ENCODE data around the gene MAPKBP1. TPM values are rescaled to one million over a fixed set of nuclear protein-coding genes. Genes with fewer than 3 reads are reported as not detected.

The MAPKBP1 gene
- total and polyA plus RNA-seq, 2 of the 4 experiments (the other 2 are of a cell fraction) = 12.5 to 15.3 TPM

- TF ChIP-seq MAZ (IDR thresholded peaks at IDR 0.05; ENCODE audit: borderline replicate concordance, low read depth, low read length) (no peak), MXI1 (IDR thresholded peaks at IDR 0.05; ENCODE audit: borderline replicate concordance, low read depth, low read length) (peak; percentile 40; the same call in 1 of the 2 replicates), MAFK (IDR thresholded peaks at IDR 0.05; ENCODE audit: low read depth, low read length) (no peak), RCOR1 (IDR thresholded peaks at IDR 0.05; ENCODE audit: insufficient replicate concordance, low read length) (peak; percentile 79), POLR2A (IDR thresholded peaks at IDR 0.05; ENCODE audit: low read depth, low read length) (peak; percentile 47), CHD1 (IDR thresholded peaks at IDR 0.05; ENCODE audit: low read depth, low read length) (no peak)
Measured at GRCh38 chr15:41774062-41774881, at the start of gene MAPKBP1 (continued).

- no peaks in the 10 kb centered on the region for H3K27me3 ChIP-seq (ENCODE audit: control insufficient read depth, insufficient read depth, low read length)
- peaks cover 3% of the 10 kb centered on the region; the same call in 1 of the 2 replicates for H3K4me1 ChIP-seq (ENCODE audit: control insufficient read depth, insufficient read depth, low read length)
- CTCF ChIA-PET = no interaction called here
- 0 out of 2 replicates have a peak overlapping the region, but pooled peaks have one; percentile 24 for H3K23ac ChIP-seq (ENCODE audit: low read depth, low read length)
- H3K79me1 ChIP-seq (ENCODE audit: low read depth in 1 of 2, low read length in 2 of 2) = peaks cover 7 to 35% of the 10 kb centered on the region in 2 experiments; a peak in 3 of 4 replicates
- H3K14ac ChIP-seq (replicated peaks; ENCODE audit: low read depth, low read length) = no peak overlapping the region
- H2AK5ac ChIP-seq (ENCODE audit: low read depth, low read length) = no peak overlapping the region
- BruUV-seq (replicated peaks) = no TSS peak
- no peak overlapping the region for H3K18ac ChIP-seq (ENCODE audit: low read depth, low read length)
- H2BK20ac ChIP-seq (ENCODE audit: low read depth, low read length) = no peak overlapping the region
- peaks cover 5% of the 10 kb centered on the region; the same call in 1 of the 2 replicates for H3K9me1 ChIP-seq (ENCODE audit: insufficient read depth, low read length)
- H3K4me3 ChIP-seq (ENCODE audit: insufficient read depth, low read depth, low read length) = no peak overlapping the region
- in situ Hi-C loops (cut with MboI; ENCODE audit: low sequenced_read_pairs) (no loop called here), dilution Hi-C loops (cut with HindIII; ENCODE audit: low sequenced_read_pairs, unreplicated experiment) (no loop called here), intact Hi-C loops (cut with micrococcal nuclease) (no loop called here)
- POLR2A ChIA-PET (ENCODE audit: unreplicated experiment) = no interaction called here
- H3K27ac ChIP-seq (ENCODE audit: insufficient read depth, low read length) = no peak overlapping the region
- H2AK9ac ChIP-seq (replicated peaks; ENCODE audit: low read depth, low read length, poor library complexity) = no peak overlapping the region
- H3K9ac ChIP-seq (ENCODE audit: low read depth, low read length) = no peak overlapping the region
- H3K4ac ChIP-seq (ENCODE audit: low read depth, low read length) = no peak overlapping the region
- H3K36me3 ChIP-seq (ENCODE audit: control insufficient read depth, insufficient read depth, low read length) = 0 out of 2 replicates have a peak, but pooled peaks cover 3% of the 10 kb centered on the region
- no CpG with 5 or more reads among the region's 3 CpGs for WGBS, 2 experiments (ENCODE audit: extremely low coverage in 2 of 2, insufficient read length in 1 of 2)
- ATAC-seq (ENCODE audit: low read depth) (peak; percentile 54), DNase-seq (peak; percentile 49)
- no peak overlapping the region for H4K8ac ChIP-seq (ENCODE audit: low read depth in 2 of 2, low read length in 2 of 2)
- no peak overlapping the region; the same call in 1 of the 2 replicates for H3K4me2 ChIP-seq (ENCODE audit: low read depth, low read length)
- no peak overlapping the region for H3K56ac ChIP-seq (ENCODE audit: extremely low read depth, insufficient read depth, low read length)
- H4K20me1 ChIP-seq (ENCODE audit: insufficient read depth, low read length) = no peaks in the 10 kb centered on the region; the same call in 1 of the 2 replicates
- no peak overlapping the region for H2BK5ac ChIP-seq (ENCODE audit: low read depth, low read length, poor library complexity, severe bottlenecking)
- H2BK15ac ChIP-seq (ENCODE audit: low read depth, low read length) = no peak overlapping the region
- no peaks in the 10 kb centered on the region for H3K9me3 ChIP-seq (ENCODE audit: control insufficient read depth, insufficient read depth, low read length)
- no peak overlapping the region for H2AFZ ChIP-seq (replicated peaks; ENCODE audit: low read length, poor library complexity)
- H4K91ac ChIP-seq (ENCODE audit: insufficient read depth, low read depth, low read length) = no peak overlapping the region
- H2BK120ac ChIP-seq (ENCODE audit: low read depth, low read length) = no peak overlapping the region
- H4K5ac ChIP-seq (ENCODE audit: low read depth, low read length) = no peak overlapping the region
- TF ChIP-seq MAZ (IDR thresholded peaks at IDR 0.05; ENCODE audit: borderline replicate concordance, low read depth, low read length) (no peak), RFX5 (IDR thresholded peaks at IDR 0.05; ENCODE audit: low read depth, low read length) (no peak), MXI1 (IDR thresholded peaks at IDR 0.05; ENCODE audit: borderline replicate concordance, low read depth, low read length) (no peak), CTCF (conservative IDR thresholded peaks at IDR 0.05; ENCODE audit: low read depth, low read length) (no peak), POLR2A (IDR thresholded peaks at IDR 0.05; ENCODE audit: low read depth, low read length) (no peak), CEBPB (IDR thresholded peaks at IDR 0.05; ENCODE audit: low read depth, low read length) (no peak), BHLHE40 (IDR thresholded peaks at IDR 0.05; ENCODE audit: low read depth, low read length) (no peak), ELK1 (IDR thresholded peaks at IDR 0.05; ENCODE audit: borderline replicate concordance, low read depth, low read length) (no peak), MAFK (IDR thresholded peaks at IDR 0.05; ENCODE audit: low read depth, low read length) (no peak), FOS (IDR thresholded peaks at IDR 0.05; ENCODE audit: low read depth, low read length) (no peak), NFE2L2 (IDR thresholded peaks at IDR 0.05; ENCODE audit: low read depth, low read length) (no peak)
Measured at GRCh38 chr15:41727143-41727542, 47.1 kb upstream of the MAPKBP1 start.
